GM12864 (cell line): ENCODE data around the gene PTBP1.
A peak's percentile ranks its signal among the peaks of the same experiment; 100 is the strongest.

Source experiments
- DNase-seq: peaks from one replicate; pipeline ENCODE4 v3.0.0-alpha.2; 2011; ENCODE audit warnings: low read depth
- H3K4me3 ChIP-seq: 2 replicates; pipeline ENCODE4 v1.5.1; 2011; ENCODE audit warnings: mild to moderate bottlenecking, low read depth, low read length, control low read depth
- CTCF ChIP-seq: IDR thresholded peaks from 2 replicates; pipeline ENCODE4 v1.5.1; 2011; ENCODE audit warnings: low read depth, mild to moderate bottlenecking, moderate library complexity, low read length, control low read depth, inconsistent platforms; ENCODE audit errors: missing control alignments

Gene PTBP1

GRCh38 chr19:796692-797527, at the start of gene PTBP1:
Gene PTBP1 (plus strand): TSS chr19:797452. CDS start chr19:797498, 46 bp downstream.
- TF ChIP-seq CTCF, result no peak
- peak; percentile 100 for DNase-seq
- peak within 1 kb of the TSS; percentile 99 for H3K4me3 ChIP-seq

DNA sequence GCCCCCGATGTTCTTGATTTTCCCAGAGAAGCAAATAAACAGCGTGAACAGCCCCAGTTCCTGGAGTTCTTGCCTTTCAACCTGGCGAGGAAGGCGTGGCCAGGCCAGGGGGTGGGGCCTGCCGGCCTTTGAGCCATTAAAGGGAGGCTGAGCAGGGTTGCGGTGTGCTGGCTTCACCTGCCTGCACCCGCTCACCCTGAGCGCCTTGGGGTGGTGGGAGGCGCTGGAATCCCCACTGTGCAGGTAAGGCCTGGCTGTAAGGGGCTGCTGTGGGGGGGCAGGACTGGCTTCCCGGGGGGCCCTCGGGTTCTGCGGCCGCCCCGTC, 49.0 kb upstream of the PTBP1 start:
- H3K4me3 ChIP-seq, result no peak overlapping the region
- TF ChIP-seq CTCF, result no peak
- no peak for DNase-seq

DNA sequence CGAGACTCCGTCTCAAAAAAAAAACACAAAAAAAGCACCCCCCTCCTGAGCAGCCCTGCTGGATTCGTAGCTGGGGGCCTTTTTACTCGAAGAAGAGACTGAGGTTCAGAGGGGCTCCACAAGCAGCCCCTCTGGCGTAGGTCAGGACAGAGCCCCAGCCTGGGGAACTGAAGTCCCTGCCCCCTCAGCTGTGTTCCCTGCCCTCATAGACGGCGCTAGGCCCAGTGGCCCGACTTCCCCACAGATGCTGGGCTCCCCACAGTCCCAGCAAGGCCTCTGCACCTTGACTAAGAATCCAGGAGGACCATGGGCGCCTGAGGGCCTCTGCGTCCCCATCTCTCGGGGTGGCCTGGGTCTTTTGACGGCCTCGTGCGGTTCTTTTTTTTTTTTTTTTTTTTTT, 47.4 kb upstream of the PTBP1 start:
- no peak for TF ChIP-seq CTCF
- DNase-seq, result no peak
- no peak overlapping the region for H3K4me3 ChIP-seq

- no peak for DNase-seq
Observed at GRCh38 chr19:750640-751423, 46.4 kb upstream of the PTBP1 start, which contains the start of gene MISP. Gene MISP (plus strand): TSS chr19:751112. CDS start chr19:756947, 5,835 bp downstream.

GRCh38 chr19:751501-752341, 45.5 kb upstream of the PTBP1 start:
- no peak for DNase-seq
- TF ChIP-seq CTCF, result no peak
- no peak overlapping the region for H3K4me3 ChIP-seq

More at GRCh38 chr19:750640-751423, 46.4 kb upstream of the PTBP1 start, which contains the start of gene MISP:
- H3K4me3 ChIP-seq, result no peak within 1 kb of the TSS
- TF ChIP-seq CTCF, result no peak

- no peak overlapping the region for H3K4me3 ChIP-seq
- no peak for DNase-seq
- no peak for TF ChIP-seq CTCF
Observed at GRCh38 chr19:752652-753517, 44.4 kb upstream of the PTBP1 start.
